ENCODE data around the gene ST14.

DNA sequence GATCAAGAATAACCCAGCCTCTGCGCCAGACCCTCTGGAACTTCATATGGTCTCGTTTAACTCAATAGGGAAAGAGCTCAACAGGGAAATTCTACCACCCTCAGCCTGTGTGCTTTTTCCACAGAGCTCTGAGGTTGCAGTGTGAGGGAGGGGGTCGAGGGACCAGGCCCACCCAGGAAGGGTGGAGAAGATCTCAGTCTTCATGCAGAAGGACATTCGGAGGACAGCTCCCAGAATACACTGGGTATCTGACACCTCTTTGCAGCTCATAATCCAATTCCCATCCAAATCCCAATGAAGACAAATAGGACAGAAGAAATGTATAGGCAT, 56.6 kb downstream of the ST14 start:
- TF ChIP-seq, protein P1, sequence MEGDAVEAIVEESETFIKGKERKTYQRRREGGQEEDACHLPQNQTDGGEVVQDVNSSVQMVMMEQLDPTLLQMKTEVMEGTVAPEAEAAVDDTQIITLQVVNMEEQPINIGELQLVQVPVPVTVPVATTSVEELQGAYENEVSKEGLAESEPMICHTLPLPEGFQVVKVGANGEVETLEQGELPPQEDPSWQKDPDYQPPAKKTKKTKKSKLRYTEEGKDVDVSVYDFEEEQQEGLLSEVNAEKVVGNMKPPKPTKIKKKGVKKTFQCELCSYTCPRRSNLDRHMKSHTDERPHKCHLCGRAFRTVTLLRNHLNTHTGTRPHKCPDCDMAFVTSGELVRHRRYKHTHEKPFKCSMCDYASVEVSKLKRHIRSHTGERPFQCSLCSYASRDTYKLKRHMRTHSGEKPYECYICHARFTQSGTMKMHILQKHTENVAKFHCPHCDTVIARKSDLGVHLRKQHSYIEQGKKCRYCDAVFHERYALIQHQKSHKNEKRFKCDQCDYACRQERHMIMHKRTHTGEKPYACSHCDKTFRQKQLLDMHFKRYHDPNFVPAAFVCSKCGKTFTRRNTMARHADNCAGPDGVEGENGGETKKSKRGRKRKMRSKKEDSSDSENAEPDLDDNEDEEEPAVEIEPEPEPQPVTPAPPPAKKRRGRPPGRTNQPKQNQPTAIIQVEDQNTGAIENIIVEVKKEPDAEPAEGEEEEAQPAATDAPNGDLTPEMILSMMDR (IDR thresholded peaks at IDR 0.05), result no peak
- TF ChIP-seq POLR2A (IDR thresholded peaks at IDR 0.05), result no peak
